ENCODE results near the gene MAMLD1.
A peak's percentile ranks its signal among the peaks of the same experiment; 100 is the strongest.

MAMLD1 gene

DNA sequence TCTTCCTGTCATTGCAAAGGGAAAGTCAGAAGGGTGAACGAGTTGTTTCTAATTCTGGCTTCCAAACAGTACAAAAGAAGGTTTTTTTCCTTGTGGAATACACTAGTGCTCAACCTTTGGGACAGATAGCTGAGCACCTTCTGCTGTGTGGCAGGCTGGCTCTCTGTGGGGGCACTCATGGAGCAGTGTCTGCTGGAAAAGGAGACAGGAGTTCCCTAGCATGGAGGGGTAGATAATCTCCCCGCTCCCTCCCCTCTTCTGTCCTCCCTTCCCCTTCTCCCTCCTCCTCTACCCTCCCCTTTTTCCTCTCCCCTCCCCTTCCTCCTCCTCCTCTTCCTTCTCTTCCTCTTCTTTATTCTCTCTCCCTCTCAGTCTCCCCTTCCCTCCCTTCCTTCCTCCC lies 142.9 kb downstream of the MAMLD1 start:
- DNase-seq: no peak

DNA sequence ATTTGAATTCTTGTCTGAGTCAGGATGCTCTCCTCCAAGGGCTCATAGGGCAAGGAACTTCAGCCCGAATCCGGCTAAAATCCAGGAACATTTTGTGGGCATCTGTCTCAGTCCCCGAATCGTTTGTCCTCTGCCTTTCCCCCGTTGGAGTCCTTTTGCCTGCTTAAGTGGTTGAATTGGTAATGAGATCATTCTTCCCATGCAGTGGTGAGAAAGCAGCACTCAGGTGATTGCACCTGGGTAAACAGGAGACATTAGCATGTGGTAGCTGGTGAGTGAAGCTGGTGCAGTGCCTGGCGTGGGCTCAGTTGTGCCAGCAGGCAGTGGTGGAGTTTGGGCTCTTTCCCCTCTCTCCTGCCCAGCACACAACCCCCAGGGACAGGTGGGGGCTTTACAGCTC lies 143.4 kb downstream of the MAMLD1 start:
- DNase-seq: no peak

DNA sequence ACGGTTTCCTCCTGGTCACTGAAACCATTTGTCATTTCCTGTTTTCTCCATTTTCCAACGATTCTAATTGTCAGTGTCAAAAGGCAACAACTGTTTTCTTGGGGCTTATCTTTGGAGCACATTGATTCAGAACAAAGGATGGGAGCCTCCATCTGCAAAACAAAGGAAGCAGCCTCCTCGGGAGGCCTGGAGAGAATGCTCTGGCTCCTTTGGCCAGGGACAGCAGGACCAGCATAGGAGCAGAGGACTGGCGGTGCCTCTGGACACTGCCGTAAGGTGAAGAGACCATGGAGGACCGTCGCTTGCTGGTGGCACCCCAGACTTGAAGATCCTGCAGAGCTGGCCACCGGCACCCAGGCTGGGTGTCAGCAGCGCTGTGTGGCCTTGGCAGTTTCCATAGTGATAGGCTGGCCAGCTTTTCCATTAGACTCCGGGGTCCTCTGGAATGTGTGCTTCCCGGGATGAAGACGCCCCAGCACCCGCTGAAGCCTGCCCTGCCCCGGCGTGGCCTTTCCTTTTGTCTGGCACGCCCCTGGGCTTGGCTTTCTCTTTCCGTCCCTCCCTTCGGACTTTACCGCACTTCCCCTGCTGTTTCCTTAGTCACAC lies 144.2 kb downstream of the MAMLD1 start:
- no peak for DNase-seq

DNA sequence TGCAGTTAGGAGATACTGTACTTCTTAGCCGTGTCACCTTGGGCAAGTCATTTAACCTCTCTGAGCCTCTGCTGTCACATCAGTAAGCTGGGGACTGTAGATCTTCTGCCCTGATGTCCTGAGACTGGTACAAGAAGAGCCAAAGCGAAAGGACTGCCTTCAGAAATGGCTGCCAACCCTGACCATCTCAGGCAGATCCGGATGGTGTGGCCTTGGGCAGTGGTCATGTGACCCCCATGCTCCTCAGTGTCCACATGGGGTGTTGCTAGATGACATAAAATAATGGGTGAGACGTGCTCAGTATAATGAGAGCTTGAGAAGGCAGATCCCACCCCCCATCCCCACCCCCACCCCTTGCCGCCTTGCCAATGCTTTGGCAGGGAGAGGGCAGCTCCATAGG lies 144.9 kb downstream of the MAMLD1 start:
- no peak for DNase-seq

DNA sequence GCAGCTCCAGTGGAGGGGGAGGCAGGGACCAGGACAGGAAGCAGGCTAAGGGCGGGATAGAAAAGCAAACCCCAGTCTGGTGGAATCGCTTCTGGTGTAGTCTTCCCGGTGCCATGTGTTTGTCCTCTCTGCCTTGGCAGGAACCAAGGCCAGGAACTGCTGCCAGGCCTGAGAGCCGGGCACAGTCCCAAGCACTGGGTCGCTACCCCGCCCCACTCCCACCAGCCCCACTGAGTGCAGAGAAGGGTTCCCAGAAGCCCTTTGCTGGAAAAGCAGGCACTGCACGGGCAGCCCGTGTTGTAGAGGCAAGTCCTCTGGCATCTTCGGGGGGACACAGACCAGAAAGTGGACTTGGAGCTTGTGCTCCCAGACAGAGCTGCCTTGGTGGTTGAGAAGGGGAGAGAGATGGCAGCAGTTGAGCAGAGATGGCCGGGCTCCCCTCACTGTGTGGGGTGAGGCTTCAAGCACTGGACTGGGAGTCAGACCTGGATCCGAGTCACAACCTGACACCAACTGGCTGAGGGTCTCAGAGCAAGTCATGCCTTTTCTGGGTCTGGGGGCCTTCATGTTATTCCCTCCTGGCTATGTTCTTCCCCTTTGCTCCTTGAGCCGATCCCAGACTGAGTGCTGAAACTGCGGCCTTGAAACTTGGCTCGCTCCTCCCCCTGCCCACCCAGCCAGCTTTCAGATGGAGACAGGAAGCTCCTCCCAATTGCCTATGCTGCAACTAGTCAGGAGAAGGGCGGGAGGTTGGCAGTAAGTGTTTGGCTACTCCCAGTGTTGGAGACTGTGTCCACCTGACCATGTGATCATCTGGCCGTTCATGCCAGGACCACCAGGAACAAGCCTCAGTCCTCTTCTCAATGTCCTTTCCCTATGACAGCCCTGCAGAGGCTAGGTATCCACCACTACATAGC lies 145.6 kb downstream of the MAMLD1 start:
- DNase-seq: peak; percentile 72

DNA sequence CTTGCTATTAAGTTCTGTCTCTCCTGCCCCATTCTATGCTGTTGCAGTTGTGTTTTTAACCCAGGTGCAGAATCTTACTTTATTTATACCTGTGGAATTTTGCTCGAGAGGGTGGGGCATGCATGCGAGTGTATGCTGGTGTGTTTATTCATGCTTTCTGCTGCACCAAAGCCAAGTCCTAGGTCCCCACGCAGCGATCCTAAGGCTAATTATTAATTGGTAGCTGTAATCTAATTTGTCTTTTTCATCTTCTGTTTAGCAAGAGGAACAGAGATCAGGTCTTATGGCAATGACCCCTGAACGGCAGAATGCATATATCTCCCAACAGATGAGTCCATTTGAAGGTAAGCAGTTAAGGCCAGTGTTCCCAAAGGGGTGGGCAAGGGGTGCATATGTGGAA lies 146.6 kb downstream of the MAMLD1 start:
- no peak for DNase-seq

DNA sequence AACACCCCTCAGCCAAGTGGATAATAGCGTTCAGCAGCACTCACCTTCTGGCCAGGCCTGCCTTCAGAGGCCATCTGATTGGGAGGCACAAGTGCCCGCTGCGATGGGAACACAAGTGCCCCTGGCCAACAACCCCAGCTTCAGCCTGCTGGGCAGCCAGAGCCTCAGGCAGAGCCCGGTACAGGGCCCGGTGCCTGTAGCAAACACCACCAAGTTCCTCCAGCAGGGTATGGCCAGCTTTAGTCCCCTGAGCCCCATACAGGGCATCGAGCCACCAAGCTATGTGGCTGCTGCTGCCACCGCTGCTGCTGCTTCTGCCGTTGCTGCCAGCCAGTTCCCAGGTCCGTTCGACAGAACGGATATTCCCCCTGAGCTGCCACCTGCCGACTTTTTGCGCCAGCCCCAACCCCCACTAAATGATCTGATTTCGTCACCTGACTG lies 149.4 kb downstream of the MAMLD1 start:
- no peak for DNase-seq

DNA sequence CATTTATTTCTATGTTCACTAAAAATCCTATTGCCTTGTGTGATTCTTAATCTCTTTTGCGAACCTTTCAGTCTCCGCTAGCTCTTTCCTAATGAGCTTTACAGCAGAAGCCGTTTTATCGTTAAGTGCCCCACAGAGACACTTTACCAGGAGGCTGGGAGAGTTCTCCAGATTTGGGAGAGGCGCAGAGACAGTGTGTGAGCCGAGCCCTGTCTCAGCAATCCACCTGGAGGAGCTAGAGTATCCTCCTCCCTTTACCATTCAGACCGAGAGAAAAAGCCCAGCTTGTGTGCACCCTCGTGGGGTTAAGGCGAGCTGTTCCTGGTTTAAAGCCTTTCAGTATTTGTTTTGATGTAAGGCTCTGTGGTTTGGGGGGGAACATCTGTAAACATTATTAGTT lies 150.4 kb downstream of the MAMLD1 start:
- DNase-seq: no peak

DNA sequence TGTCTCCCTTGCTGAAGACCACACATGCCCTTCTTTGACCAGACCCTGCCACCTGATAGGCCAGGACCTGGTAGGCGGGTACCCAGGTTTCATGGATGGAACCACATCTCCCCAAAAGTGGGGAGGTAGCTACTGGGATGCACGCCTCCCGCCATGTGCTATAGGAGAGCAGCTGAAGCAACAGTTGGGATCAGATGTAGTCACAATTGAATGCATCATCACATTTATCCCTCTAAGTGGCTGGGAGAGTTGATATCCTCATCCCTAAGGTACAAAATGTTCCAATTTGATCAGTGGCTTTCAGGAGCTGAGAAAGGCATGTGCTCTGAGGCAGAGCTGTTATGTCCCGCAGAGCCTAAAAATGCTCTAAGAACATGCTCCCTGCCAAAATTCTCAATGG lies 151.3 kb downstream of the MAMLD1 start:
- no peak for DNase-seq

DNA sequence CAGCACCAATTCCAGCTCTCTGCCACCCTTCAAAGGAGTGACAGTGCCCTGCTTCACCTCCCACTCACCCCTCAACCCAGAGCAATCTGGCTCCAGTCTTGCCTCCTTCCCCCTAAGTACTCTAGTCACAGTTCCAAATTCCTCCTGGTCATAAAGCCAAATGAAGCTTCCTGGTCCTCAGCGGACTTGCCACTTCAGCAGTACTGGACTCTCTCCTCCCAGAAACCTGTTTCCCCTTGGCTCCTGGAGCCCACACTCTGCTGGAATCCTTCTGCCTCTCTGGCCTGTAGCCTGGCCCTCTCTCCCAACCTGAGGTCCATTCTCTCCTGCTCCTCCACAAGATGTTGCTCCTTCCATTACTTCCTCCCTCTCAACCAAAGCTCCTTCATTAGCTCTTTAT lies 152.7 kb downstream of the MAMLD1 start:
- no peak for DNase-seq

DNA sequence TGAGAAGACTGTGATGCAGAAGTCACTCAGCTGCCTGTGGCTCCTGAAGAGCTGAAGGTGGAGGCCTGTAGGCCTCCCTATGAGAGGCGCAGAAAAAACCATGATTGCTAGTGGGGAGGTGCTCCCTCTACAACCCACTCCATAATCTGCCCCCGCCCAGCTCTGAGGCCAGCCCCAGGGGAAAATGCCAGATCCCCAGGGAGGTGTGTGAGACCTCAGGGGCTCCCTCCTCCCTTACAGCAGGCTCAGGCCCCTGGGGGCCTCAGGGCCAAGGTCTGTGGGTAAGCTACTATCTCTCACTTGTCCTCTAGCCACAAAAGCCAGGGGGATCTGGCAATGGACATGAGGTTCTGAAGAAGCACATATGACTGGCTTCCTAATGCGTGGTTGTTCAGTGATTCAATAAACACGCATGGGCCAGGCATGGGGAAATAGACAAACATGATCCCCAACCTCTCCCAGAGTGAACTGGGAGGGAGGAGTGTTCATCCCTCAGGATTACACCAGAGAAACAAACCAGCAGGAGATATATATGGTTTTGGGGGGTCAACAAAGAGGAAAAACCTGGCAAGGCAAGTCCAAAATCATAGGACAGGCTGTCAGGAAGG lies 154.3 kb downstream of the MAMLD1 start:
- DNase-seq: no peak

DNA sequence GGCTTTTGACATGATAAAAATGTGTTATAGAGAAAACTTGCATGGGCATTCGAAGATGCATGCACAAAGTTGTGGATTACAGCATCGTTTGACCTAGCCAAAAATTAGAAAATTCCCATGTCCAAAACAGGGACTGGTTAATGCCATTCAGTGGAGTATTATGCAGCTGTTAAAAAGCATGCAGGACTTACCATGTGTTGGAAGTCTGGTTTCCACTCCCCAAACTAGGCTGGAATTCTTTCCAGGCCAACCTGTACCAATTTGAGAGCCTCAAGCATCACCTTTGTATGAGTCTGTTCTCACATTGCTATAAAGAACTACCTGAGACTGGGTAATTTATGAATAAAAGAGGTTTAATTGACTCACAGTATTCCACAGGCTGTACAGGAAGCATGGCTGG lies 159.4 kb downstream of the MAMLD1 start:
- no peak for DNase-seq

DNA sequence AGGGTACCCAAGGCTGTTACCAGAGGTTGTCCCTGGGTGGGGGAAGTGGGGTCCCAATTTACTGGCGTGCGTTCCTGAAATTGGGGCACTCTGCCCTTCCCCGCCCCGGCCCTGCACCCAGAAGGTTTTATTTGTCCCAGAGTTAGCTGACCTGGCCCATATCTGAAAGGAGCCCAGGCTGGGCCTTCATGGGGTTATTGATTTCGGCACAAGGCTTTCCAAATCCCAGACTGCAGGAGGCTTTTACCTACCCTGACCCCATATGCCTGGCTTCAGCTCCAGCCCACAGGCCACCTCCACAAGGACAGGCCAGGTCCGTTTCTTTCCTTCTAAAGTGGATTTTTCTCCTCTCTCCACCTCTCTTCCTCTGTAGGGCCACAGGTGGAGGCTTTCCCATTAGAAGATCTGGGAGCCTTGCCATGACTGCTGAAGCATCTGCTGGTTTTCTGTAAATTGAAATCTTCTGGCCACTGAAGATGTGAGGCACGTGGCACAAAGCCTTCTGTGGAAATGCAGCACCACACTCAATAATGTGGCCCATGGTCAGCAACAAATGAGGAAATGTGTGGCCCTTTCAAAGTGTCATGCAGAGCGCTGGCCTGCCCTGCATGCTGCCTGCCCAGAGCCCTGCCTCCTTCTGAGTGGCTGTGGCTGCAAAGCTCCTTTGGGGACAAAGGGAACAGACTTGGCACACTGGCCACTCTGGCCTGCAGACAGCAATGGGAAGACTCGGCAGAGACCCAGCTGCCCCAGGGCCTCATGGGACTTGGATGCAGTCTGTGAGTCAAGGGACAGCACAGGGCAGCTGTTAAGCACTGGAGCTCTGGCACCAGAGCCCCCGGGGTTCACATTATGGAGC lies 162.2 kb downstream of the MAMLD1 start:
- DNase-seq: no peak

DNA sequence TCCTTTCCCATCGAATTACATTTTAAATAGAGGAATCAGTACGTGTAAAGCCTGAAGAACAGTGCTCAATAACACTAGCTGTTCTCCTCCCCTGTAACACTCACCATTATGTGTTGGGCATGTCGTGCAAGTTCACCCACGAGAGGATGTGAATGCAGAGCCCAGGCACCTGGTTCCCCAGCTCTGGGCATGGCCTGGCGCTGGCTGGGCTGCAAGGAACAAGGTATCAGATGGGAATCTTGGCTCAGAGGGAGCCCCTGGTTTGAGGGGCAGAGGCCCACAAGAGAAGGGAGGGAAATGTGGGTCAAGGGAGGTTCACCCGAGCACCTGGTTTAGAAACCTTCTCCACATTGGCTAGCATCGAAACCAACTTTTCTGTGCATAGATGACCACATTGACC lies 163.6 kb downstream of the MAMLD1 start:
- DNase-seq: no peak

DNA sequence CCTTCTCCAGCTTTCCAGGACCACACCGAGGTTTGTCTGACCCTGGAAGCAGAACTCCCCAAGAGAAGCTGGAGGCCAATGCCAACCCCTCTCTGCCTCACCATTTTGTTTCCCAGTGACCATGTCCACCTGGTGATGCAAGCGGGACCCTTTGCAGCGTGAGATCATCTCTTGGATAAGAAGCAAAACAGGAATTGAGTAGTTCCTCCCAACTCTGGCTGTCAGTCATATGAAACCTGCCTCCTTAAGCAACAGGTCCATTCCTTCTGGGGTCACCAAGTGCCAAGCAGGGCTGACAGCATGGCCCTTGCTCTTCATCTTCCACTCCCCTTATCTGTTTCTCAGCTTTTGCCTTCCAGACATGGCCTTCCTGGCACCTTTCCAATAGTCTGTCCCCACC lies 164.0 kb downstream of the MAMLD1 start:
- DNase-seq: no peak

DNA sequence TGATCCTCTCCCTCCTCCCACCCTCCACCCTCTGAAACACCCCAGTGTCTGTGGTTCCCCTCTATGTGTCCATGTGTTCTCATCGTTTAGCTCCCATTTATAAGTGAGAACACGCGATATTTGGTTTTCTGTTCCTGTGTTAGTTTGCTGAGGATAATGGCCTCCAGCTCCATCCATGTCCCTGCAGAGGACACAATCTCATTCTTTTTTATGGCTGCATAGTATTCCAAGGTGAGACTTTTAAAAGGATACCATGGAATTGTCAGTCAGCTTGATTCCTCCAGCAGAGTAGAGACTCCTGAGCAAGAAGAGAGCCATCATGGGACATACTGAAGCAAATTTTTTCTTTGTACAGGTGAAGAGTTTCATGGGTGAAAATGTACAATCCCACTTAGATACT lies 166.5 kb downstream of the MAMLD1 start:
- DNase-seq: no peak

DNA sequence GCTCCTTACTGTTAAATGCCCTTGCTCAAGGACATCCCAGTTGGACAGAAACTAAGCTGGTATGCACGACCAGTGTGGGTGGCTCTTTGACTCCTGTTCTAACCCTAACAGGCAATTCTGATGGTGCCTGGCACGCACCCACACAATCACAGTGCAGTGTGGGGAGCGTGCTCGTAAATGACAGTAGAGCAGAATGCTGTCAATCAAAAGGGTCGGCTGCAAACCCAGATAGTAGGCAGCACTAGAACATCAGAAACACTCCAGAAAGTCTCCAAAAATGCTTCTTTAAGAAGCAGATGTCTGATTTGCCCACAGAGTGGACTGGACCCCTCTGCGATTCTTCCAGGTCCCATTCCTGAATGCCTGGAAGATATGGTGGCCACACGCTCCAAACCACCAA lies 167.7 kb downstream of the MAMLD1 start:
- DNase-seq: no peak

DNA sequence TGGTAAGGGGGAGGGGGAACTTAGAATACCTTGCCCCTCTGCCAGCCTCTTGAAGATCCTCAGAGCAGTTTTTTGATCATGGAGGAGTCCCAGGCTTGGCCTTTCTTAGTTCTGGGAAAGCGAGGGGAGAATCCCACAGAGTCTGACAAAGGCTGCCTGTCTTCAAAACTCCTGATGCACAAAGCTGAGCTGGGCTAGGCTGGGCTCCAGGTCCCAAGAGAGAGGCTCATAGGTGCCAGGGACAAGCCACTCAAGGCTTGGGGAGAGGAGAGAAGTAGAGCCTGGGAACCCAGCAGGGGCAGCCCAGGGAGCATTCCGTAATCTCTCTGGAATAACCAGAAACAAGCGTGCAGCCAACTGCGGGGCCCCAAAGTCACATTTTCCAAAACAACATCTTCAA lies 168.3 kb downstream of the MAMLD1 start:
- no peak for DNase-seq

DNA sequence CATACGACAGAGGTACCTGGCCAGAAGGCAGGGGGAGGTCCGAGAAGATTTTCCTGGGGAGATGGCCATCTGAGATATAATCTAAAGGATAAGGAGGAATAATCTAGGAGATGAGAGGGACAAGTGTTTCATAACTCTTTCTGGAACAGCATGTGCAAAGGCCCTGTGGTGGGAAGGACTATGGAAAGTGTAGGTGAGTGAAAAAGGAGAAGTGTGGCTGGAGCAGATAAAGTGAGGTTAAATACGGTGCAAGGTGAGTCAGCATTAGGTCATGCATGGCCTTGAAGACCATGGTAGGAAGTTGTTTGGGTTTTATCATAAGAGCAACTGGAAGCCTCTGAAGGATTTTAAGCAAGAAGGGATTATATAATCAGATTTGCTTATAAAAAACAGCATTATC lies 170.7 kb downstream of the MAMLD1 start:
- DNase-seq: no peak

DNA sequence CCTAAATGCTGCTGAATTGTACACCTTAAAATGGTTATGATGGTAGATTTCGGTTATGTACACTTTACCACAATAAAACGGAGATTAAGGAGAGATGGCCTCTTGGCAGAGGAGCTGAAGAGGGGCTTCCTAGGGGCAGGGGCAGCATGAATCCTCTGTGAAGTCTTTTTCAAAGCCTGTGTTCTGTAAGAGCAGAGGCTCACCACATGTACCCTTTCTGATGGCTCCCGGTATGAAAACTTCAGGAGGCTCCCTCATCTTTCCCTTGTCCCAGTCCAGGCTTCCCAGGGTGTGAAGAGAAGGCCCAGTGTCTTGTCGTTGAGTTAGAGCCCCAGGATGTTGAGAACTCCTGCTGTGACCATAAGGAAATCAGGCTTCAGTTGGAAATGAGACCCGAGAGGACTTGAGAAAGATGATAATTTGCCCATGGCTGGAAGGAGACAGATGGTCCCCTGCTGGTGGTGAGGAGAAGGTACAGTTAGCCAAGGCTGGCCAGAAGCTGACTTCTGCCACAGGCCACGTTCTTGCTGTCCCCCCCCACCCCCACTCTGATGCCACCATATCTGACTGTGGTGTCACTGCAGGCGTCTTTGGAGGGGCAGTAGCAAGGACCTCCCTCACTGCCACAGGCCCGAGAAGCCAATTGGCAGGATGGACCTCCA lies 173.5 kb downstream of the MAMLD1 start:
- no peak for DNase-seq

DNA sequence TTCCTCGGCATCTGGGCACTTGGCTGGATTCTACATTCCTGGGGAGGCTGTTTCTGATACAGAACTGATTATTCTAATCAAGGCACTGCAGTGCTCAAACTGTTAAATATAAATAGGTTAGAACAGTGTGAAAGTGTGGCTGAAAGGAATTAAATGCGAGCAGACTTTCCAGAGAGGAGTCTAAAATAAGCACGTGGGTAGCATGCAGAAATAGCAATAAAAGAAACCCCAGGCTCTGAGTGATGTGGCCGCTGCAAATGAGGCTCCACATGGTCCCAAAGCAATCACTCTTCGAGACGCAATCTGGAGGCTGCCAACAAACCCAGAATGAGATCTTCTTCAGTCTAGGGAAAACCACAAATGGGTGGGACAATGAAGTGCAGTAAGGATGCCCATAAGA lies 174.7 kb downstream of the MAMLD1 start:
- DNase-seq: no peak

DNA sequence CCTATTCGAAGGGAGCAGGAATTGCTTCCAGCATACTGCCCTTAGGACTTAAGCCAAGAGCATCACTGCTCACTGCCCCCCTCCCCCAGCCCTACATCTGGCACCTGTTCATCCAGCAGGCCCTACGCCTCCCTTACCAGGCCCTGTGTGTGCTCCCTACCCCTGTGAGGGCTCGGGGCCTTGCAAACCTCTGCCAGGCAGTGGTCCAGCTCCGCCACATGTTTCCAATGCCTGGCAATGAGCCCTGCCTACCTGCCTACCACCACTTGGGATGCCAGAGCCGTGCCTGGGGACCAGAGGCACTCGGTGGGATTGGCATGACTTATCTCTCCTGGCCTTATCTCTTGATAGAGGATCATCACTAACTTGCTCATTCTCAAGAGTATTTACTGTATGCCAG lies 177.8 kb downstream of the MAMLD1 start:
- DNase-seq: no peak

DNA sequence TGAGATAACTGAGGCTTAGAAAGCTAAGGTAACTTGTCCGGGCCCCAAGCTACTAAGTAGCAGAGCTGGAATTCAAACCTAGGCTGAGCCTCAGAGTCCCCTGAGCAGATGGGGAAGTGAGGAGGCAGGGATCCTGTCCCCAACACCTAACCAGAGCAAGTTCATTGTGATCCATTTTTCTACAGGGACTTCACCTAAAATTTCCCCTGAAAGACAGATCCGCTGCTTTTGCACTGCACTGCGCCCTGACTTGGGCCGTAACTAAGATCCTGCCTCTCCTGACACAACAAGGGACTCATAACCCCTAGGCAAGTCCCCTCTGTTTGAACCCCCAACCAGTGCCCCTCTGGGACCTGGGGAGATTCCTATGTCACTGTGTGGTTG lies 179.7 kb downstream of the MAMLD1 start:
- DNase-seq: no peak
